HepG2 (cell line): ENCODE data around the gene RIPK3. TPM values are rescaled to one million over a fixed set of nuclear protein-coding genes. Genes with fewer than 3 reads are reported as not detected.

Experiments
- ARID3A ChIP-seq: IDR thresholded peaks from 2 replicates; pipeline ENCODE4 v1.6.1; 2012; ENCODE audit warnings: low read depth, low read length, improper control_type of control experiment
- CHCHD3 ChIP-seq: sonication (generic); formaldehyde crosslinking; IDR thresholded peaks from 2 replicates; pipeline ENCODE4 v1.8.0; 2022; ENCODE audit warnings: mild to moderate bottlenecking, missing genetic modification reagents, moderate library complexity
- DNMT1 ChIP-seq: sonication (generic); formaldehyde crosslinking; IDR thresholded peaks from 2 replicates; pipeline ENCODE4 v1.5.1; 2020; ENCODE audit warnings: mild to moderate bottlenecking, missing genetic modification reagents
- EZH2 ChIP-seq: conservative IDR thresholded peaks from 2 replicates; pipeline ENCODE4 v1.6.1; 2012; ENCODE audit warnings: mild to moderate bottlenecking, low read depth, low read length, moderate library complexity
- FOXA1 ChIP-seq, 2 experiments: fragments of 450-650 bp in 1 of 2; sonication (generic) in 1 of 2; formaldehyde crosslinking in 1 of 2; IDR thresholded peaks; 2 replicates each; pipeline versions ENCODE4 v1.4.0 to v1.6.1; 2016 to 2020; ENCODE audit warnings: missing genetic modification reagents in 1 of 2
- HMG20A ChIP-seq: IDR thresholded peaks from 2 replicates; pipeline ENCODE4 v1.6.1; 2016; ENCODE audit warnings: borderline replicate concordance
- KLF9 ChIP-seq: IDR thresholded peaks from 2 replicates; pipeline ENCODE4 v1.6.1; 2016; ENCODE audit warnings: low read depth
- MBNL3 ChIP-seq: fragments of 250-450 bp; sonication (Bioruptor Pico); conservative IDR thresholded peaks from 2 replicates; pipeline ENCODE4 v1.8.0; 2022; ENCODE audit warnings: mild to moderate bottlenecking, inconsistent platforms
- MIER3 ChIP-seq: IDR thresholded peaks from 2 replicates; pipeline ENCODE4 v1.6.1; 2016; ENCODE audit warnings: missing compliant biosample characterization, borderline replicate concordance
- MYNN ChIP-seq: sonication (generic); formaldehyde crosslinking; IDR thresholded peaks from 2 replicates; pipeline ENCODE4 v1.4.0; 2020; ENCODE audit warnings: mild to moderate bottlenecking, low read depth, missing genetic modification reagents
- NFIB ChIP-seq: sonication (generic); formaldehyde crosslinking; IDR thresholded peaks from 2 replicates; pipeline ENCODE4 v1.9.0; 2021; ENCODE audit warnings: missing genetic modification reagents, mild to moderate bottlenecking, borderline replicate concordance
- ZBTB26 ChIP-seq: IDR thresholded peaks from 2 replicates; pipeline ENCODE4 v1.6.1; 2016; ENCODE audit warnings: missing compliant biosample characterization, missing genetic modification reagents, borderline replicate concordance
- ZFP62 ChIP-seq: sonication (generic); formaldehyde crosslinking; IDR thresholded peaks from 2 replicates; pipeline ENCODE4 v1.4.0; 2020; ENCODE audit warnings: missing genetic modification reagents
- ZNF430 ChIP-seq: sonication (generic); formaldehyde crosslinking; IDR thresholded peaks from 2 replicates; pipeline ENCODE4 v1.9.0; 2021; ENCODE audit warnings: mild to moderate bottlenecking, missing genetic modification reagents
- ZNF496 ChIP-seq: sonication (generic); formaldehyde crosslinking; IDR thresholded peaks from 2 replicates; pipeline ENCODE4 v1.8.1; 2023; ENCODE audit warnings: mild to moderate bottlenecking, moderate library complexity, missing genetic modification reagents; ENCODE audit not compliant: insufficient replicate concordance
- ZNF652 ChIP-seq: IDR thresholded peaks from 2 replicates; pipeline ENCODE4 v1.6.1; 2016; ENCODE audit warnings: low read depth, borderline replicate concordance
- ZNF737 ChIP-seq: sonication (generic); formaldehyde crosslinking; IDR thresholded peaks from 2 replicates; pipeline ENCODE4 v1.5.0; 2020; ENCODE audit warnings: missing genetic modification reagents, mild to moderate bottlenecking, borderline replicate concordance
- polyA plus RNA-seq, 8 experiments: library from polyadenylated mRNA; depleted of rRNA in 3 of 8; stranded (reverse) in 7 of 8; unstranded in 1 of 8; fragments of >200 nt; fragmentation: Illumina TruSeq in 4 of 8; extraction: Trizol in 4 of 8; gene quantifications; 2 replicates each; pipeline versions ENCODE4 v1.2.1 to v1.2.3, GENCODE V29; 2011 to 2016; ENCODE audit warnings: low read depth in 4 of 8, missing spikeins in 1 of 8, mixed read lengths in 1 of 8; ENCODE audit not compliant: insufficient read depth in 1 of 8
- total RNA-seq, 5 experiments: library from RNA; depleted of rRNA; stranded (reverse); fragments of >200 nt; fragmentation: Illumina TruSeq; extraction: Trizol; gene quantifications; 2 replicates each; pipeline ENCODE4 v1.2.3, GENCODE V29; 2016; ENCODE audit warnings: low read depth in 1 of 5
- TF ChIP-seq, protein P1 (sequence below): sonication (generic); formaldehyde crosslinking; IDR thresholded peaks from 2 replicates; pipeline ENCODE4 v1.5.1; 2020; ENCODE audit warnings: missing genetic modification reagents, mild to moderate bottlenecking, borderline replicate concordance
- TF ChIP-seq, protein P2 (sequence below): sonication (generic); formaldehyde crosslinking; IDR thresholded peaks from 2 replicates; pipeline ENCODE4 v1.4.0; 2020; ENCODE audit warnings: missing genetic modification reagents

Gene RIPK3
- total and polyA plus RNA-seq, 2 of the 13 experiments (the other 11 are each of a cell fraction or from before 2014, with no cell fraction given): not detected

DNA sequence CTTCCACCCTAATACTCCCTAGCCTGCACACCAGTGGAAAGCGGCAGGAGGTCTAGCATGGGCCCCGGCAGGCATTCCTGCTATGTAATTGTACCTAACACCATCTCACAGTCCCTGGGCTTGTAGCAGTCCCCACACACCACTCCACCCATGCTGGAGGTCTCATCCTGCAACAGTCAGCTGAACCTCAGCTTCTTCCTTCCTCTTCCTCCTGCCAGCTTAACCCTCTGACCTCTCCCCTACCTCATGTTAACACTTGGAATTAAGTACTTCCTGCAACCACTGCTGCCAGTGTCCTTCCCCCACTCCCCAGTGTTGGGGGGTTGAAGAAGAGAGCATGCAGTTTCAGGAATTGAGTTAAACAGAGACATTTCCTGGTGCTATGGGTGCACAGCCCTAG lies 12.5 kb downstream of the RIPK3 start (continued):
- TF ChIP-seq ZNF737 (CRISPR knock-in tag): 0 out of 2 replicates have a peak, but pooled peaks have one; percentile 55
- no peak for TF ChIP-seq EZH2
- no peak for TF ChIP-seq HMG20A
- no peak for TF ChIP-seq ZNF496
- TF ChIP-seq MIER3: no peak
- no peak for TF ChIP-seq CHCHD3 (CRISPR knock-in tag)
- TF ChIP-seq MYNN (CRISPR knock-in tag): 0 out of 2 replicates have a peak, but pooled peaks have one; percentile 17
- no peak for TF ChIP-seq ZBTB26 (CRISPR knock-in tag)
- no peak for TF ChIP-seq ZFP62 (CRISPR knock-in tag)
- TF ChIP-seq MBNL3 (CRISPR knock-in tag): no peak
- TF ChIP-seq, protein P1, sequence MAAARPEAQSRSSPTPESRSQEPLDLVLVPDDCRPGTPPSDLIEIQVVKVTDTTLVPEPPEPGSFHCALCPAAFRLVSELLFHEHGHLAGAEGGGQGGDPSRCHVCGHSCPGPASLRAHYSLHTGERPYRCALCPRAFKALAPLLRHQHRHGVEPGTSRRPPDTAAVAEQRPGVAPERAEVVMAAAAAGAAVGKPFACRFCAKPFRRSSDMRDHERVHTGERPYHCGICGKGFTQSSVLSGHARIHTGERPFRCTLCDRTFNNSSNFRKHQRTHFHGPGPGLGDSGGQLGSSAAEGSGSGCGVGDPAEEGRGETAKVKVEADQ: no peak
- no peak for TF ChIP-seq ZNF430 (CRISPR knock-in tag)
- no peak for TF ChIP-seq DNMT1
- TF ChIP-seq, protein P2, sequence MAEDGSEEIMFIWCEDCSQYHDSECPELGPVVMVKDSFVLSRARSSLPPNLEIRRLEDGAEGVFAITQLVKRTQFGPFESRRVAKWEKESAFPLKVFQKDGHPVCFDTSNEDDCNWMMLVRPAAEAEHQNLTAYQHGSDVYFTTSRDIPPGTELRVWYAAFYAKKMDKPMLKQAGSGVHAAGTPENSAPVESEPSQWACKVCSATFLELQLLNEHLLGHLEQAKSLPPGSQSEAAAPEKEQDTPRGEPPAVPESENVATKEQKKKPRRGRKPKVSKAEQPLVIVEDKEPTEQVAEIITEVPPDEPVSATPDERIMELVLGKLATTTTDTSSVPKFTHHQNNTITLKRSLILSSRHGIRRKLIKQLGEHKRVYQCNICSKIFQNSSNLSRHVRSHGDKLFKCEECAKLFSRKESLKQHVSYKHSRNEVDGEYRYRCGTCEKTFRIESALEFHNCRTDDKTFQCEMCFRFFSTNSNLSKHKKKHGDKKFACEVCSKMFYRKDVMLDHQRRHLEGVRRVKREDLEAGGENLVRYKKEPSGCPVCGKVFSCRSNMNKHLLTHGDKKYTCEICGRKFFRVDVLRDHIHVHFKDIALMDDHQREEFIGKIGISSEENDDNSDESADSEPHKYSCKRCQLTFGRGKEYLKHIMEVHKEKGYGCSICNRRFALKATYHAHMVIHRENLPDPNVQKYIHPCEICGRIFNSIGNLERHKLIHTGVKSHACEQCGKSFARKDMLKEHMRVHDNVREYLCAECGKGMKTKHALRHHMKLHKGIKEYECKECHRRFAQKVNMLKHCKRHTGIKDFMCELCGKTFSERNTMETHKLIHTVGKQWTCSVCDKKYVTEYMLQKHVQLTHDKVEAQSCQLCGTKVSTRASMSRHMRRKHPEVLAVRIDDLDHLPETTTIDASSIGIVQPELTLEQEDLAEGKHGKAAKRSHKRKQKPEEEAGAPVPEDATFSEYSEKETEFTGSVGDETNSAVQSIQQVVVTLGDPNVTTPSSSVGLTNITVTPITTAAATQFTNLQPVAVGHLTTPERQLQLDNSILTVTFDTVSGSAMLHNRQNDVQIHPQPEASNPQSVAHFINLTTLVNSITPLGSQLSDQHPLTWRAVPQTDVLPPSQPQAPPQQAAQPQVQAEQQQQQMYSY (CRISPR knock-in tag): no peak
- TF ChIP-seq FOXA1 (IDR thresholded peaks at IDR 0.05): no peak
- TF ChIP-seq FOXA1 (CRISPR knock-in tag; IDR thresholded peaks at IDR 0.05): no peak
- 0 out of 2 replicates have a peak, but pooled peaks have one; percentile 9 for TF ChIP-seq NFIB (CRISPR knock-in tag)
- TF ChIP-seq ARID3A: no peak
- TF ChIP-seq KLF9 (CRISPR knock-in tag): no peak
- no peak for TF ChIP-seq ZNF652 (CRISPR knock-in tag)
